HepG2 (cell line): ENCODE data around the gene VAT1L.

ENCODE experiments used
- ATF3 ChIP-seq: sonication (generic); formaldehyde crosslinking; IDR thresholded peaks from 2 replicates; pipeline ENCODE4 v1.4.0; 2020; ENCODE audit warnings: missing genetic modification reagents
- ZBTB40 ChIP-seq, 2 experiments: fragments of 450-650 bp in 1 of 2; sonication (generic) in 1 of 2; formaldehyde crosslinking in 1 of 2; IDR thresholded peaks; 2 replicates each; pipeline versions ENCODE4 v1.6.1 to v1.8.0; 2016 to 2022; ENCODE audit warnings: antibody characterized with exemption in 1 of 2, mild to moderate bottlenecking in 1 of 2, missing genetic modification reagents in 1 of 2
- TF ChIP-seq, protein P1 (sequence below): sonication (generic); formaldehyde crosslinking; IDR thresholded peaks from 2 replicates; pipeline ENCODE4 v1.8.1; 2022; ENCODE audit warnings: low read depth, mild to moderate bottlenecking, missing genetic modification reagents

GRCh38 chr16:77794586-77794985 is 6.2 kb downstream of the VAT1L start:
- no peak for TF ChIP-seq ZBTB40 (IDR thresholded peaks at IDR 0.05)
- TF ChIP-seq ZBTB40 (CRISPR knock-in tag; IDR thresholded peaks at IDR 0.05) = no peak
- no peak for TF ChIP-seq ATF3
- TF ChIP-seq, protein P1, sequence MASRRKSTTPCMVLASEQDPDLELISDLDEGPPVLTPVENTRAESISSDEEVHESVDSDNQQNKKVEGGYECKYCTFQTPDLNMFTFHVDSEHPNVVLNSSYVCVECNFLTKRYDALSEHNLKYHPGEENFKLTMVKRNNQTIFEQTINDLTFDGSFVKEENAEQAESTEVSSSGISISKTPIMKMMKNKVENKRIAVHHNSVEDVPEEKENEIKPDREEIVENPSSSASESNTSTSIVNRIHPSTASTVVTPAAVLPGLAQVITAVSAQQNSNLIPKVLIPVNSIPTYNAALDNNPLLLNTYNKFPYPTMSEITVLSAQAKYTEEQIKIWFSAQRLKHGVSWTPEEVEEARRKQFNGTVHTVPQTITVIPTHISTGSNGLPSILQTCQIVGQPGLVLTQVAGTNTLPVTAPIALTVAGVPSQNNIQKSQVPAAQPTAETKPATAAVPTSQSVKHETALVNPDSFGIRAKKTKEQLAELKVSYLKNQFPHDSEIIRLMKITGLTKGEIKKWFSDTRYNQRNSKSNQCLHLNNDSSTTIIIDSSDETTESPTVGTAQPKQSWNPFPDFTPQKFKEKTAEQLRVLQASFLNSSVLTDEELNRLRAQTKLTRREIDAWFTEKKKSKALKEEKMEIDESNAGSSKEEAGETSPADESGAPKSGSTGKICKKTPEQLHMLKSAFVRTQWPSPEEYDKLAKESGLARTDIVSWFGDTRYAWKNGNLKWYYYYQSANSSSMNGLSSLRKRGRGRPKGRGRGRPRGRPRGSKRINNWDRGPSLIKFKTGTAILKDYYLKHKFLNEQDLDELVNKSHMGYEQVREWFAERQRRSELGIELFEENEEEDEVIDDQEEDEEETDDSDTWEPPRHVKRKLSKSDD (CRISPR knock-in tag) = no peak
